Loucy (cell line): Measurements from ENCODE around the gene AIRE.

Experiments used
- H2AFZ ChIP-seq: fragments of 200-600 bp; sonication (generic); 2 replicates; pipeline ENCODE4 v1.6.0; 2016; ENCODE audit warnings: antibody characterized with exemption, mild to moderate bottlenecking, low read length, moderate library complexity
- H3F3A ChIP-seq: fragments of 200-600 bp; 2 replicates; pipeline ENCODE4 v1.6.0; 2016; ENCODE audit warnings: antibody characterized with exemption, low read depth, mild to moderate bottlenecking
- H3K27me3 ChIP-seq: fragments of 200-600 bp; sonication (generic); 2 replicates; pipeline ENCODE4 v1.6.1; 2014; ENCODE audit warnings: low read length, mild to moderate bottlenecking; ENCODE audit not compliant: insufficient read depth, poor library complexity, severe bottlenecking
- H3K36me3 ChIP-seq: fragments of 200-600 bp; sonication (generic); 2 replicates; pipeline ENCODE4 v1.6.1; 2016; ENCODE audit warnings: low read length; ENCODE audit not compliant: insufficient read depth
- H3K4me1 ChIP-seq: fragments of 200-600 bp; sonication (generic); 2 replicates; pipeline ENCODE4 v1.5.1; 2014; ENCODE audit warnings: low read length, mild to moderate bottlenecking; ENCODE audit not compliant: insufficient read depth, poor library complexity, severe bottlenecking
- H3K4me2 ChIP-seq: fragments of 200-600 bp; sonication (generic); 2 replicates; pipeline ENCODE4 v1.6.0; 2014; ENCODE audit warnings: antibody characterized with exemption, low read length, low read depth, mild to moderate bottlenecking; ENCODE audit not compliant: poor library complexity, severe bottlenecking
- H3K4me3 ChIP-seq: fragments of 200-600 bp; sonication (generic); 2 replicates; pipeline ENCODE4 v1.5.1; 2014; ENCODE audit warnings: low read length, mild to moderate bottlenecking, mixed read lengths; ENCODE audit not compliant: poor library complexity, severe bottlenecking
- H3K79me2 ChIP-seq: fragments of 200-600 bp; sonication (generic); 2 replicates; pipeline ENCODE4 v1.6.1; 2014; ENCODE audit warnings: low read length; ENCODE audit not compliant: insufficient read depth
- H3K9ac ChIP-seq: fragments of 200-600 bp; sonication (generic); 2 replicates; pipeline ENCODE4 v1.6.0; 2014; ENCODE audit warnings: mild to moderate bottlenecking, low read depth, low read length, moderate library complexity; ENCODE audit not compliant: poor library complexity, severe bottlenecking
- H3K9me2 ChIP-seq: fragments of 200-600 bp; sonication (generic); replicated peaks from 2 replicates; pipeline ENCODE4 v1.6.1; 2016; ENCODE audit warnings: low read depth, low read length, mixed read lengths
- H3K9me3 ChIP-seq: fragments of 200-600 bp; sonication (generic); 2 replicates; pipeline ENCODE4 v1.6.1; 2014; ENCODE audit warnings: mild to moderate bottlenecking, antibody characterized with exemption, low read length, low read depth; ENCODE audit not compliant: insufficient read depth
- H4K20me1 ChIP-seq: fragments of 200-600 bp; sonication (generic); 2 replicates; pipeline ENCODE4 v1.6.0; 2014; ENCODE audit warnings: antibody characterized with exemption, low read length, mild to moderate bottlenecking; ENCODE audit not compliant: insufficient read depth, poor library complexity, severe bottlenecking
- CTCF ChIP-seq: fragments of 200-600 bp; sonication (generic); conservative IDR thresholded peaks from 2 replicates; pipeline ENCODE4 v1.5.1; 2014; ENCODE audit warnings: mild to moderate bottlenecking, antibody characterized with exemption, low read length
- EZH2phosphoT487 ChIP-seq: fragments of 200-600 bp; IDR thresholded peaks from 2 replicates; pipeline ENCODE4 v1.6.1; 2018; ENCODE audit warnings: antibody characterized with exemption, mild to moderate bottlenecking, moderate library complexity, borderline replicate concordance

AIRE gene

DNA sequence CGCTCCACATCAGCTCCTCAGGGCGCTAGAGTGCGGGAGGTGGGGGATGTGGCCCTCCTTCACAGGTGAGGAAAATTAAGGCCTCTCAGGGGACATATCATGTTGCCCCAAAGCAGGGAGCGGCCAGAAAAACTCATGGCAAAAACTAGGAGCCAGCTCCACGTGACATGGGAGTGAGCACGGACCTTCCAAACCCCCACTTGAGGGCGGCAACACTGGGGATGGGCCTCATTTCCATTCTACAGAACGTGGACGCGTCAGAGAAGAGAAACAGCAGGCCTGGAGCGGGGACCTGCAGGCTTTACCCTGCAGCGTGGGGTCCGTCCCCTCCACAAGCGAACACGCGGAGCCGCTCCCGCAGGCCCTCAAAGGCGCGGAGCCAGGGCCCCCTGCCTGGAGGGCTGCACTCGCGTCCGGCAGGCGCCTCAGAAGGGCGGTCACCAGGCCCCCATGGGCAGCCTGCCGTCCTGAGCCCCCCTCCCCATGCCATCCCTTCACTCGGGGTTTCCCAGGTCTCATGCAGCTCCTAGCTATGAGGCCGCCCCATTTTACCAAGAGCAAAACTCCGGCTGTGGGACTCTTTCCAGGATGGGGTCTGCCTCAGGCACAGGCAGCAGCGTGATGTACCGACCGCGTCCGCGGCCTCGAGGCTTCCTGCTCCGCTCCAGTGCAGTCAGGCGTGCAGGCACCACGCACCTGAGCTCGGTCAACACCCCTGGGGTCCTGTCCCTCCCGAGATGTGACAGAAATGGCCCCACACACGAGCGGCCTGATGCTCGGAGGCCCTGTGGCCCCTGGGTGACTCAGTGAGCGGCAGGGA lies 48.0 kb downstream of the AIRE start:
- no peak overlapping the region for H2AFZ ChIP-seq
- H3K9me3 ChIP-seq = no peaks in the 10 kb centered on the region
- H3K79me2 ChIP-seq = no peaks in the 10 kb centered on the region
- peaks cover 10% of the 10 kb centered on the region; the same call in 1 of the 2 replicates for H3F3A ChIP-seq
- H3K4me2 ChIP-seq = no peak overlapping the region
- no peak overlapping the region for H3K9ac ChIP-seq
- no peak overlapping the region for H3K4me3 ChIP-seq
- peaks cover 6% of the 10 kb centered on the region for H3K4me1 ChIP-seq
- TF ChIP-seq CTCF (no peak), EZH2phosphoT487 (no peak)
- H3K9me2 ChIP-seq = no peaks in the 10 kb centered on the region
- no peaks in the 10 kb centered on the region for H3K36me3 ChIP-seq
- H3K27me3 ChIP-seq = no peaks in the 10 kb centered on the region
- no peaks in the 10 kb centered on the region for H4K20me1 ChIP-seq

DNA sequence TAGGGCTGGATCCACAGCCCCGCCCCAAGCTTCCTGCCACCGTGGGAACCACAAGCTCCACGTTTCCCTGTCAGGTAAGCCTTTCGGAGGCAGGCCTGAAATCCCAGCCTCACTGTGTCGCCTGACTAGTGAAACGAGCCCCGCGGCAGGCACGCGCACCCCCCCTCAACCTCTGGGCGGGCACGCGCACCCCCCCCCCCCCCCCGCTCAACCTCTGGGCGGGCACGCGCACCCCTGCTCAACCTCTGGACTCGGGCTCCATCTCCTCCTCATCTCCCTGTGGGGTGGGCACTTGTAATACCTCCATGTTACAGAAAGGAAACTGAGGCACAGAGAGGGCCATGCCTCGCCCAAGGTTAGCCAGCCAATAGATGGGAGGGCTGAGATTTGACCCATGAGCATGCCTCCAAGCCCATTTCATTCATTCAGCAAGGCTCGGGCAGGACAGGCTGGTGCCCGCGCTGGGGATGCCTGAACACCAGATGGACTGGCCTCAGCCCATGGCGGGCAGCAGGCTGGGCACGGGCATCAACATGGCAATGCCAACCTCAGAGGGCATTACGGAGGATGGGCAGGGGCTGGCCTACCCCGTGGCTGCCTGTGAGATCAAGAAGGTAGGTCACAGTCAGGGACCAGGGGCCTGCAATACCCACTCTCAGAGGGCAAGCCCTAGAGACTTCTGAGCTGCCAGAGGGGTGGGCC lies 48.8 kb downstream of the AIRE start:
- Histone ChIP-seq H3K9me2 (no peaks in the 10 kb centered on the region), H3K36me3 (no peaks in the 10 kb centered on the region), H3K27me3 (no peaks in the 10 kb centered on the region), H3K79me2 (no peaks in the 10 kb centered on the region), H4K20me1 (no peaks in the 10 kb centered on the region), H3K4me1 (peaks cover 6% of the 10 kb centered on the region), H3K9me3 (no peaks in the 10 kb centered on the region), H3F3A (peaks cover 10% of the 10 kb centered on the region; the same call in 1 of the 2 replicates), H3K9ac (no peak overlapping the region), H3K4me2 (no peak overlapping the region), H3K4me3 (no peak overlapping the region), H2AFZ (no peak overlapping the region)
- TF ChIP-seq EZH2phosphoT487 (no peak), CTCF (no peak)

DNA sequence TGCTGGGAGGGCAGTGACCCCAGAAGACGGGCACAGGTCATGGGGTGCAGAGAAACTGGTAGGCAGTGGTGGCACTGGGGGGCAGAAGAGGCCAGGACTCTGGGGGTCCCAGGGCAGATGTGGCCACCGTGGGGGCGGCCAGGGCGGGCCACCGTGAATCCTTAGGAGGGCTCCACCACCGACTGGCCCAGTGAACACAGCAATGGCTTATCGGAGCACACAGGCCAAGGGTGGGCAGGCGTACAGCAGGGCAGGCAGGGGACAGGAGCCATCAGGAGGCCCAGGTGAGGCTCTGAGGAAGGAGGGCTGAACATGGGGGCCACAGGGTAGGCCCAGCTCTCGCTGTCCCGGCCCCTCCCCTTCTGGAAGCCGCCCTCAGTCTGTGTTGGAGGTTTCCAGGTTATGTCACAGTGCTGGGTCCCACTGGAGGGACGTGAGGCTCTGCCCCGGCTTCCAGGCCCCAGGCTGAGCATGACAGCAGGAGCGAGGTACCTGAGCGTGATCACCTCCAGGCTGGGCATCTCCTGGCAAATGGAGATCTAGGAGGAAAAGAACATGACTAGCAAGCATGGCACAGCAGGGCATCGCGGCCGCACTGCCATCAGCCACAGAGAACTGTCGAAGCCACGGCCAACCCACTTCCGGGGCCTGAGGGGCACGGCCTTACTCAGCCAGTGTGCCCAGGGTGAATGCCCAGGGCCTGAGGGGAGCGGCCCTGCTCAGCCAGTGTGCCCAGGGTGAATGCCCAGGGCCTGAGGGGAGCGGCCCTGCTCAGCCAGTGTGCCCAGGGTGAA lies 49.8 kb downstream of the AIRE start:
- TF ChIP-seq CTCF (no peak), EZH2phosphoT487 (no peak)
- no peaks in the 10 kb centered on the region for H3K36me3 ChIP-seq
- H3K4me2 ChIP-seq = no peak overlapping the region
- no peak overlapping the region for H3K4me3 ChIP-seq
- H3K9ac ChIP-seq = no peak overlapping the region
- H2AFZ ChIP-seq = no peak overlapping the region
- no peaks in the 10 kb centered on the region for H4K20me1 ChIP-seq
- H3K4me1 ChIP-seq = peaks cover 15% of the 10 kb centered on the region
- no peaks in the 10 kb centered on the region for H3K9me3 ChIP-seq
- H3F3A ChIP-seq = peaks cover 10% of the 10 kb centered on the region; the same call in 1 of the 2 replicates
- no peaks in the 10 kb centered on the region for H3K9me2 ChIP-seq
- no peaks in the 10 kb centered on the region for H3K27me3 ChIP-seq
- H3K79me2 ChIP-seq = no peaks in the 10 kb centered on the region
